Activated T-helper 17 cell treated with anti-CD3 and anti-CD28 coated beads, Interleukin-2, amount 50 U/mL, for 72 hours (primary cell): Measurements from ENCODE around the gene RAB41. TPM values are rescaled to one million over a fixed set of nuclear protein-coding genes. Genes with fewer than 3 reads are reported as not detected.

ENCODE experiments used
- ATAC-seq: fragments of 150-1000 bp; cut with Tn5 transposase; replicated peaks from 2 replicates; pipeline ENCODE4 v1.10.0; 2021; ENCODE audit warnings: mild to moderate bottlenecking, moderate library complexity
- H3K27ac Mint-ChIP-seq: one replicate; pipeline ENCODE4 v1.8.0; 2022; ENCODE audit warnings: mixed read lengths
- H3K27me3 Mint-ChIP-seq: one replicate; pipeline ENCODE4 v1.8.0; 2022; ENCODE audit warnings: mixed read lengths
- H3K36me3 Mint-ChIP-seq: one replicate; pipeline ENCODE4 v1.8.0; 2022; ENCODE audit warnings: low read depth, mild to moderate bottlenecking, mixed read lengths
- H3K4me1 Mint-ChIP-seq: one replicate; pipeline ENCODE4 v1.8.0; 2022; ENCODE audit warnings: mixed read lengths
- H3K4me3 Mint-ChIP-seq: one replicate; pipeline ENCODE4 v1.8.0; 2022; ENCODE audit warnings: mild to moderate bottlenecking, mixed read lengths
- H3K9me3 Mint-ChIP-seq: one replicate; pipeline ENCODE4 v1.8.0; 2022; ENCODE audit warnings: mixed read lengths
- total RNA-seq, 2 donors: library from RNA; stranded (reverse); gene quantifications; one replicate each; pipeline ENCODE4 v1.2.3, GENCODE V29; 2022

Gene RAB41
- total RNA-seq, 2 donors from 2014 or later = not detected

DNA sequence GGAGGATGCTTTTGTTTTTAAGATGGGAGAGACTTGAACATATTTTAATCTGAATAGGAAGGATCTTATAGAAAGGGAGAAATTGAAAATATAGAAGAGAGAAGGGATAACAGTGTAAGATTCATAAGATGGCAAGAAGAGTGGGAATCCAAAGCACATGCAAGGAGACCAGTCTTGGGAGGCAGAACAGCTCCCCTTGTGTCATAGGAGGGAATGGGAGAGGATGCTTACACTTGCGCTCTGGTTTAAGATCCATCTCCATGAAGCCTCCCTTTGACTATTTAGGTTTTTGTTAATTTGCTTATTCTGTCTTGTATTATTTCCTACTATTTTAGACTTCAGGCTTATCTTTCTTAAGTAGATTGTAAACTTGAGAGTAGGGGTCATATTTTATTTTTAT is 50.6 kb downstream of the RAB41 start:
- H3K4me1 Mint-ChIP-seq = no peaks in the 10 kb centered on the region
- H3K9me3 Mint-ChIP-seq = no peaks in the 10 kb centered on the region
- no peaks in the 10 kb centered on the region for H3K27me3 Mint-ChIP-seq
- H3K27ac Mint-ChIP-seq = no peak overlapping the region
- H3K36me3 Mint-ChIP-seq = no peaks in the 10 kb centered on the region
- no peak for ATAC-seq
- H3K4me3 Mint-ChIP-seq = no peak overlapping the region

Other genes with a start within 250 kb of the RAB41 start
- not detected for gene AWAT2, start 232.2 kb upstream of the RAB41 start, total RNA-seq
- gene OTUD6A, start 219.7 kb upstream of the RAB41 start, total RNA-seq = not detected
- gene IGBP1, start 148.7 kb upstream of the RAB41 start, total RNA-seq = 10 to 100 TPM; 39.1 to 64.3 TPM
- under 1 TPM in 1 of 2 donors, not detected in 1; 0.22 TPM for gene DGAT2L6, start 104.7 kb upstream of the RAB41 start, total RNA-seq
- not detected for gene AWAT1, start 47.5 kb upstream of the RAB41 start, total RNA-seq
- under 1 TPM; 0.35 to 0.85 TPM for gene P2RY4, start 22.0 kb upstream of the RAB41 start, total RNA-seq
- not detected for gene ARR3, start 13.8 kb upstream of the RAB41 start, total RNA-seq
- gene PDZD11, start 7.8 kb downstream of the RAB41 start, total RNA-seq = 10 to 100 TPM; 21.6 to 32.1 TPM
- gene KIF4A, start 7.9 kb downstream of the RAB41 start, total RNA-seq = 10 to 100 TPM; 25.4 to 30.3 TPM
- gene GDPD2, start 141.1 kb downstream of the RAB41 start, total RNA-seq = under 1 TPM; 0.24 to 0.69 TPM
- gene DLG3, start 162.7 kb downstream of the RAB41 start, total RNA-seq = 10 to 100 TPM; 17.3 to 17.6 TPM